Pancreas (tissue), 10 donors: ENCODE measurements around the gene MCTP2. TPM values are rescaled to one million over a fixed set of nuclear protein-coding genes. Genes with fewer than 3 reads are reported as not detected.

ENCODE experiments used
- ATAC-seq, 4 donors: fragments of 200-7000 bp; cut with Tn5 transposase; one replicate each; pipeline versions ENCODE4 v1.8.0 to v1.9.1; 2020; ENCODE audit warnings: mild to moderate bottlenecking in 4 of 4, moderate library complexity in 4 of 4
- DNase-seq, 6 donors: peaks; one replicate each; pipeline ENCODE4 v3.0.0-alpha.2; 2020
- FAIRE-seq: peaks from 2 replicates; lab custom pipeline; 2012; peaks lifted over from hg19 to GRCh38; lab: Jason Lieb, UNC
- H3K27ac ChIP-seq, 4 donors: fragments of 200-600 bp; sonication (generic); 1 replicate in 3 of 4; 2 replicates in 1 of 4; pipeline versions ENCODE4 v1.5.0 to v1.8.0; 2020
- H3K27me3 ChIP-seq, 4 donors: fragments of 200-600 bp; one replicate each; pipeline ENCODE4 v1.8.0; 2021
- H3K36me3 ChIP-seq, 3 donors: fragments of 200-600 bp; sonication (generic) in 1 of 3; one replicate each; pipeline versions ENCODE4 v1.5.0 to v1.8.0; 2020 to 2021
- H3K4me1 ChIP-seq, 3 donors: fragments of 200-600 bp; one replicate each; pipeline ENCODE4 v1.8.0; 2021
- H3K4me3 ChIP-seq, 4 donors: fragments of 200-600 bp; sonication (generic) in 2 of 4; one replicate each; pipeline versions ENCODE4 v1.5.0 to v1.8.0; 2020 to 2021
- H3K9me3 ChIP-seq, 4 donors: fragments of 200-600 bp; one replicate each; pipeline ENCODE4 v1.8.0; 2021
- WGBS, 2 donors: extraction: QIAGEN DNeasy Blood & Tissue Kit; methylation state at CpG; one replicate each; pipeline ENCODE4 v1.1.7; 2013; 5-methylcytosine and 5-hydroxymethylcytosine counted together
- intact Hi-C, 3 donors: fragments of 100-400 bp; cut with DNase I; formaldehyde crosslinking; loops; one replicate each; pipeline versions ENCODE4 v1.11.1 to v1.14.2; 2022
- polyA plus RNA-seq, 2 donors: library from polyadenylated mRNA; stranded (reverse); fragments of 200-250 nt; gene quantifications; one replicate each; pipeline ENCODE4 v1.2.3, GENCODE V29; 2013
- total RNA-seq, 6 donors: library from RNA; stranded (reverse); fragmentation: NEBNext Ultra II Directional in 4 of 6; extraction: Animal tissue kit (Norgen Biotek cat#: 25700) in 4 of 6; gene quantifications; one replicate each; pipeline versions ENCODE4 v1.2.1 to v1.2.4, GENCODE V29; 2021 to 2023
- TF ChIP-seq, protein P1 (sequence below), 4 donors: fragments of 200-600 bp; sonication (generic) in 3 of 4; IDR thresholded peaks; one replicate each; pipeline versions ENCODE4 v1.5.0 to v1.8.0; 2021; ENCODE audit warnings: antibody characterized with exemption in 4 of 4
- donor health status: healthy with polysubstance abuse.
- donor health status: DM: no; HTN: no; CAD: no; lungs with moderate emphysema.
- donor health status: DM: no; HTN: no; CAD: no.
- donor health status: control.
- donor health status: control.
- donor health status: Bipolar disorder and iron deficiency.
- donor health status: DM: yes; HTN: yes; CAD: no.
- donor health status: DM: no; HTN: no; CAD: no.
- donor health status: DM: no; HTN: no; CAD: no.
- donor health status: DM: yes; HTN: yes; CAD: no.

The MCTP2 gene
- total and polyA plus RNA-seq, 8 donors = 3.7 to 21.4 (median 14.7) TPM

DNA sequence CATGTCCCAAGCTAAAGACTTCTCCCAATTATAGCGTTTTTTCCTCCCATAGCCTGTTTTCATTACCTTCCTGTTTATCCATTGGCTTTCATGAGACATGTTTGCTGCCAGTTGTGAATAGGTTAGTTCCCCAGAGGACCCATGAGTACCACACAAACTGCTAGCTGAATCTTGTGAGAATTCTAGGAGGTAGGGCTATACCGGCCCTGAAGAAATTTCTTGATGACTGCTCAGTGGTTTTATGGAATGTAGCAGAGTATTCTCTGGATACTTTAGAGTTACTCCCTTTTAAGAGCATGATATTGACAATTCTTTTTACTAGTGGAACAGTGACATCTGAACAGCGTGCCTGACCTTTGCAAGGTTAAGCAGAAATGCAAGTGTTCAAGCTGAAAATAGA lies 210.4 kb downstream of the MCTP2 start:
- intact Hi-C loops = no loop called here

DNA sequence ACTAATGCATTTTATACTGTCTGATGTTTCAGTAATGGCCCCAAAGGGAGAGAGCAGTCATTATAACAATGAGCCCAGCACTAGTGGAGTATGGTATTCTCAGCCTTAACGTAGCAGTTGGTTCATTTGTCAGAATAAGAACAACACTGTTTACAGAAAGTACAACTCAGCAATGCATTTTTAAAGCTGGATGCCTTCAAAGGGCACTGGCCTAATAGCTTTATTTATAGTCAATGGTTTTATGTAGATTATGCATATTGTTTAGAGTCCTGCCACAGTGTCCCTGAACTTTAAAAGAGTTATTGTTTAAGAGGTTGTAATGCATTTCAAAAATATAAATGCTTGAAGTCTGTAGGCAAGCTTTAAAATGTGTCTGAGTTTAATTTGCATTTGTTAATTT lies 211.1 kb downstream of the MCTP2 start:
- no peak for ATAC-seq
- TF ChIP-seq, protein P1, sequence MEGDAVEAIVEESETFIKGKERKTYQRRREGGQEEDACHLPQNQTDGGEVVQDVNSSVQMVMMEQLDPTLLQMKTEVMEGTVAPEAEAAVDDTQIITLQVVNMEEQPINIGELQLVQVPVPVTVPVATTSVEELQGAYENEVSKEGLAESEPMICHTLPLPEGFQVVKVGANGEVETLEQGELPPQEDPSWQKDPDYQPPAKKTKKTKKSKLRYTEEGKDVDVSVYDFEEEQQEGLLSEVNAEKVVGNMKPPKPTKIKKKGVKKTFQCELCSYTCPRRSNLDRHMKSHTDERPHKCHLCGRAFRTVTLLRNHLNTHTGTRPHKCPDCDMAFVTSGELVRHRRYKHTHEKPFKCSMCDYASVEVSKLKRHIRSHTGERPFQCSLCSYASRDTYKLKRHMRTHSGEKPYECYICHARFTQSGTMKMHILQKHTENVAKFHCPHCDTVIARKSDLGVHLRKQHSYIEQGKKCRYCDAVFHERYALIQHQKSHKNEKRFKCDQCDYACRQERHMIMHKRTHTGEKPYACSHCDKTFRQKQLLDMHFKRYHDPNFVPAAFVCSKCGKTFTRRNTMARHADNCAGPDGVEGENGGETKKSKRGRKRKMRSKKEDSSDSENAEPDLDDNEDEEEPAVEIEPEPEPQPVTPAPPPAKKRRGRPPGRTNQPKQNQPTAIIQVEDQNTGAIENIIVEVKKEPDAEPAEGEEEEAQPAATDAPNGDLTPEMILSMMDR (IDR thresholded peaks at IDR 0.05) = no peak
- no peaks in the 10 kb centered on the region for H3K27me3 ChIP-seq
- no peaks in the 10 kb centered on the region for H3K9me3 ChIP-seq
- H3K4me3 ChIP-seq = no peak overlapping the region
- no peak overlapping the region for H3K27ac ChIP-seq
- H3K4me1 ChIP-seq = no peaks in the 10 kb centered on the region
- no peaks in the 10 kb centered on the region for H3K36me3 ChIP-seq
- DNase-seq = no peak
- intact Hi-C loops = no loop called here
- FAIRE-seq = no peak
- WGBS, 2 donors = 84 to 89% methylated on average over 1 of the region's 1 CpG

More for the DNA sequence above, 210.4 kb downstream of the MCTP2 start:
- WGBS, 2 donors = 83 to 94% methylated on average over 3 of the region's 3 CpGs
- TF ChIP-seq, protein P1 (IDR thresholded peaks at IDR 0.05) = no peak
- FAIRE-seq (no peak), DNase-seq (no peak), ATAC-seq (no peak)
- Histone ChIP-seq H3K27me3 (no peaks in the 10 kb centered on the region), H3K27ac (no peak overlapping the region), H3K36me3 (no peaks in the 10 kb centered on the region), H3K4me3 (no peak overlapping the region), H3K9me3 (no peaks in the 10 kb centered on the region), H3K4me1 (no peaks in the 10 kb centered on the region)

DNA sequence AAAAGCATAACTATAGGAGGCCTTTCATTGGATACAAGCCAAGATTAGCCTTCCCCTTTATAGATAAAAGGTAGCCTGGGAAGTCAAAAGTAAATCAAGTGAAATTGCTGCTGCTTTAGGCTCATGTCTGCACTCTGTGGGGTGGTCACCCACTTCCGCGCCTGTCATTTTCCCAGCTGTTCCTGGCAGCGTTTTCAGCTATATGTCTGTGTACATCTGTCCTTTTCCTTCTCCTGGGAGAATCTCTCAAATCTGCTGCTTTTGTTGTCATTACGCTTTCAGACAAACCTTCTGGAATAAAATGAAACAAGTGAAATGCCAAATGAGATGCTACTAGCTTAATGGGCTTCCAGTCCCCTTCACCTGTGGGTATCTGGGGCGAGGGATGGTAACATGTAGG lies 211.8 kb downstream of the MCTP2 start:
- Histone ChIP-seq H3K27me3 (no peaks in the 10 kb centered on the region), H3K4me1 (no peaks in the 10 kb centered on the region), H3K36me3 (no peaks in the 10 kb centered on the region), H3K27ac (no peak overlapping the region), H3K4me3 (no peak overlapping the region), H3K9me3 (no peaks in the 10 kb centered on the region)
- TF ChIP-seq, protein P1 (IDR thresholded peaks at IDR 0.05) = no peak
- DNase-seq (no peak), FAIRE-seq (no peak), ATAC-seq (no peak)
- WGBS, 2 donors = 97% methylated on average over 5 of the region's 5 CpGs
- intact Hi-C loops = no loop called here

DNA sequence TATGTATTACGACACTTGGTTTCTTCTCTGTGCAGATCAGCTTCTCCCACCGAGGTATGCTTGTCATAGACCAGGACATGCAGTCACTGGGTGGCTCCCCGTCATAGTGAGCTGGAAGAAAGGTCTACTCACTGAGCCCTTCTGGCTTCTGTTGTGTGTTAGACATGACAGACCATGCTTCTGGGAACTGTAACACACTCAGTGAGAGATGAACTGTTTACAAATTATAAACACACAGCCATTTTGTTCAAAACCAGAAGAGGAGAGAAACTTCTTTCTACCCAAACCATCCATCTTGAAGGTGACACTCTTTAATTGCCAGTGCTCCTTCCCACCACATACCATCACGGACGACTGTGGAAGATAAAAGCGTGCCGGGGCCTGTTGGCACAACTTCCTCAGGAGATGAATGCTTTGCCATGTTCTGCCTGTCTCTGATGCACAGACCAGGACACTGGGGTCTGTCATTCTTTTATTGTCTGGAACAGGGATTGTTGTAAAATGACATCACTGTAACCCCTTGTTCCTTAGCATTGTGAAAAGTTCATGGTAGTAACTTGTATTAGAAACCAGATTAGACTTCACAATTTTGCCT lies 214.3 kb downstream of the MCTP2 start:
- DNase-seq = no peak
- Histone ChIP-seq H3K36me3 (no peaks in the 10 kb centered on the region), H3K4me3 (no peak overlapping the region), H3K4me1 (no peaks in the 10 kb centered on the region), H3K27ac (no peak overlapping the region), H3K27me3 (no peaks in the 10 kb centered on the region), H3K9me3 (no peaks in the 10 kb centered on the region)
- TF ChIP-seq, protein P1 (IDR thresholded peaks at IDR 0.05) = no peak
- intact Hi-C loops = no loop called here
- no peak for ATAC-seq
- 90 to 95% methylated on average over 7 of the region's 7 CpGs for WGBS, 2 donors
- FAIRE-seq = no peak

DNA sequence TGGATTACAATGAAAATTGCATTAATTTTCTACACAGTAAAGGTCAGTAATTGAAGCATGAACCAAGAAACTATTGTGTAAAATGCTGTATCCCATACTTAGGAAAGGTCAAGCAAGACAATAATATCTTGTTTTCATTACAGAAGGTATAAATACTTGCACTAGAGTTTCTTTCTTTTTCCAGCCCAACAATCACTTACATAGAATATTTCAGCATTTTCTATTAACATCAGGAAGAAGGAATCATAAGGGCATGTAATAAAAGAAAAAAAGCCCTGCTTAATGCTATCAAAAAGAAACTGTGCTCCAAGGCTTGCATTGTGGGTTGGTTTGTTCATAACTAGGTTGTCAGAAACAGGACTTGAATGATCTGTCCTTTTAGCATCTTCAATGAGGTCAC lies 215.1 kb downstream of the MCTP2 start:
- H3K27ac ChIP-seq = no peak overlapping the region
- H3K27me3 ChIP-seq = no peaks in the 10 kb centered on the region
- intact Hi-C loops = no loop called here
- H3K36me3 ChIP-seq = no peaks in the 10 kb centered on the region
- no peaks in the 10 kb centered on the region for H3K4me1 ChIP-seq
- FAIRE-seq = no peak
- DNase-seq = no peak
- H3K4me3 ChIP-seq = no peak overlapping the region
- no peaks in the 10 kb centered on the region for H3K9me3 ChIP-seq
- ATAC-seq = no peak
- TF ChIP-seq, protein P1 (IDR thresholded peaks at IDR 0.05) = no peak
